Measurements from ENCODE around the gene MANEA. TPM values are rescaled to one million over a fixed set of nuclear protein-coding genes. Genes with fewer than 3 reads are reported as not detected.

The MANEA gene
- total RNA-seq, 1 experiment from 2014 or later: 4.6 TPM

GRCh38 chr6:95654176-95654575 is 76.8 kb downstream of the MANEA start:
- no TSS peak for BruUV-seq (replicated peaks)
- no peaks in the 10 kb centered on the region for H3K27me3 ChIP-seq (ENCODE audit: low read length)
- DNase-seq (no peak), ATAC-seq (no peak)
- ChIA-PET POLR2A (ENCODE audit: unreplicated experiment) (no interaction called here), CTCF (no interaction called here)
- no peak overlapping the region for H3K9ac ChIP-seq (ENCODE audit: low read length)
- H3K9me3 ChIP-seq (ENCODE audit: low read length): no peaks in the 10 kb centered on the region
- no peak overlapping the region for H3K4me2 ChIP-seq (ENCODE audit: low read length)
- no peaks in the 10 kb centered on the region for H3K9me2 ChIP-seq (replicated peaks; ENCODE audit: low read length)
- no peaks in the 10 kb centered on the region for H3K79me2 ChIP-seq (ENCODE audit: low read length)
- intact Hi-C loops (cut with micrococcal nuclease): no loop called here
- no peaks in the 10 kb centered on the region for H3F3A ChIP-seq (ENCODE audit: low read length, unreplicated experiment)
- H3K4me1 ChIP-seq (ENCODE audit: insufficient read depth, low read length): no peaks in the 10 kb centered on the region
- H3K36me3 ChIP-seq (ENCODE audit: low read depth, low read length): no peaks in the 10 kb centered on the region
- no peak for TF ChIP-seq EZH2 (IDR thresholded peaks at IDR 0.05; ENCODE audit: low read length, unreplicated experiment)
- no peak for TF ChIP-seq CTCF (conservative IDR thresholded peaks at IDR 0.05; ENCODE audit: low read depth, low read length)
- no peak for TF ChIP-seq EZH2phosphoT487 (IDR thresholded peaks at IDR 0.05; ENCODE audit: borderline replicate concordance, low read length)
- H3K27ac ChIP-seq (ENCODE audit: low read length): no peak overlapping the region
- H2AFZ ChIP-seq (ENCODE audit: low read length): no peak overlapping the region
- H4K20me1 ChIP-seq (ENCODE audit: low read length): no peaks in the 10 kb centered on the region
- no peak overlapping the region for H3K4me3 ChIP-seq (ENCODE audit: low read length)

DNA sequence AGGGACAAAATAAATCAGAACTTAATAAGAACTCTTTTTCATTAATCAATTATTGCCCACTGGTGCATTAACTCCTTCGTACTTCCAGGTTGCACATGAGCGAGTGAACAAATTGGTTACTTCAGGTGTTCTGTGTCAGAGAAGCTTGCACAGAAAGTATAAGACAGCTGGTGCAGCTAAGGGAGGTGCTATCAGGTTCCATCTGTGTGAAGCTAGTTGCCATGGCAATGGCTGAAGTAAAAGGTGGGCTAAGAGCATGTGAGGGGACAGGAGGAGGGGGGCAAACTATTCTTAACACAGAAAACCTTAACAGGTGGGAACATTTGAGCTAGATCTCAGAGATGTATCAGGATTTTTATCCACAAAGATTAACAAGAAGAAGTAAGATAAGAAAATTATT is 81.6 kb downstream of the MANEA start:
- intact Hi-C loops (cut with micrococcal nuclease): no loop called here
- ChIA-PET POLR2A (ENCODE audit: unreplicated experiment) (no interaction called here), CTCF (interaction anchor here (0.6 kb wide), 1 partner anchor 1839 kb away, joined by 3 read pairs; no protein-coding TSS in a partner anchor)
- Histone ChIP-seq H3K27me3 (ENCODE audit: low read length) (no peaks in the 10 kb centered on the region), H3K9ac (ENCODE audit: low read length) (no peak overlapping the region), H3K27ac (ENCODE audit: low read length) (no peak overlapping the region), H3K79me2 (ENCODE audit: low read length) (no peaks in the 10 kb centered on the region), H3K9me2 (replicated peaks; ENCODE audit: low read length) (no peaks in the 10 kb centered on the region), H3K4me3 (ENCODE audit: low read length) (no peak overlapping the region), H3K9me3 (ENCODE audit: low read length) (no peaks in the 10 kb centered on the region), H2AFZ (ENCODE audit: low read length) (no peak overlapping the region), H3F3A (ENCODE audit: low read length, unreplicated experiment) (no peaks in the 10 kb centered on the region), H3K4me2 (ENCODE audit: low read length) (no peak overlapping the region), H3K4me1 (ENCODE audit: insufficient read depth, low read length) (no peaks in the 10 kb centered on the region), H4K20me1 (ENCODE audit: low read length) (no peaks in the 10 kb centered on the region), H3K36me3 (ENCODE audit: low read depth, low read length) (no peaks in the 10 kb centered on the region)
- DNase-seq (no peak), ATAC-seq (no peak)
- BruUV-seq (replicated peaks): no TSS peak
- no peak for TF ChIP-seq EZH2phosphoT487 (IDR thresholded peaks at IDR 0.05; ENCODE audit: borderline replicate concordance, low read length)
- no peak for TF ChIP-seq CTCF (conservative IDR thresholded peaks at IDR 0.05; ENCODE audit: low read depth, low read length)
- TF ChIP-seq EZH2 (IDR thresholded peaks at IDR 0.05; ENCODE audit: low read length, unreplicated experiment): no peak

Data from PC-3 (cell line).